ENCODE measurements around the gene CREB5.
A peak's percentile ranks its signal among the peaks of the same experiment; 100 is the strongest.

CREB5 gene

GRCh38 chr7:28685644-28686417 lies 273.5 kb downstream of the CREB5 start:
- Histone ChIP-seq H3K4me1 (ENCODE audit: insufficient read depth, low read length) (peaks cover 45% of the 10 kb centered on the region), H3K27me3 (ENCODE audit: insufficient read depth, low read length) (no peaks in the 10 kb centered on the region), H3K36me3 (ENCODE audit: insufficient read depth, low read length) (no peaks in the 10 kb centered on the region), H3K9me3 (ENCODE audit: insufficient read depth, low read depth, low read length) (no peaks in the 10 kb centered on the region), H3K27ac (ENCODE audit: low read depth, low read length) (peak overlapping the region; percentile 89), H3K9ac (ENCODE audit: low read depth, low read length) (peak overlapping the region; percentile 88), H3K4me3 (ENCODE audit: low read length) (peak overlapping the region; percentile 59)
- 9% methylated on average over 15 of the region's 15 CpGs for WGBS

GRCh38 chr7:28686418-28686800 lies 274.1 kb downstream of the CREB5 start:
- WGBS: 1% methylated on average over 11 of the region's 12 CpGs
- no peaks in the 10 kb centered on the region for H3K9me3 ChIP-seq (ENCODE audit: insufficient read depth, low read depth, low read length)
- peaks cover 45% of the 10 kb centered on the region for H3K4me1 ChIP-seq (ENCODE audit: insufficient read depth, low read length)
- peak overlapping the region; percentile 59 for H3K4me3 ChIP-seq (ENCODE audit: low read length)
- H3K27me3 ChIP-seq (ENCODE audit: insufficient read depth, low read length): no peaks in the 10 kb centered on the region
- H3K27ac ChIP-seq (ENCODE audit: low read depth, low read length): peak overlapping the region; percentile 89
- no peaks in the 10 kb centered on the region for H3K36me3 ChIP-seq (ENCODE audit: insufficient read depth, low read length)
- H3K9ac ChIP-seq (ENCODE audit: low read depth, low read length): peak overlapping the region; percentile 88

GRCh38 chr7:28687537-28687936 lies 275.2 kb downstream of the CREB5 start:
- Histone ChIP-seq H3K27ac (ENCODE audit: low read depth, low read length) (no peak overlapping the region), H3K9me3 (ENCODE audit: insufficient read depth, low read depth, low read length) (no peaks in the 10 kb centered on the region), H3K4me3 (ENCODE audit: low read length) (peak overlapping the region; percentile 59; the same call in 1 of the 2 replicates), H3K4me1 (ENCODE audit: insufficient read depth, low read length) (peaks cover 45% of the 10 kb centered on the region), H3K27me3 (ENCODE audit: insufficient read depth, low read length) (no peaks in the 10 kb centered on the region), H3K36me3 (ENCODE audit: insufficient read depth, low read length) (no peaks in the 10 kb centered on the region), H3K9ac (ENCODE audit: low read depth, low read length) (no peak overlapping the region; the same call in 1 of the 2 replicates)
- WGBS: 83% methylated on average over 4 of the region's 4 CpGs

- Histone ChIP-seq H3K4me1 (ENCODE audit: insufficient read depth, low read length) (peaks cover 42% of the 10 kb centered on the region), H3K9me3 (ENCODE audit: insufficient read depth, low read depth, low read length) (no peaks in the 10 kb centered on the region), H3K27ac (ENCODE audit: low read depth, low read length) (no peak overlapping the region), H3K4me3 (ENCODE audit: low read length) (no peak overlapping the region), H3K9ac (ENCODE audit: low read depth, low read length) (no peak overlapping the region), H3K36me3 (ENCODE audit: insufficient read depth, low read length) (no peaks in the 10 kb centered on the region), H3K27me3 (ENCODE audit: insufficient read depth, low read length) (no peaks in the 10 kb centered on the region)
- 100% methylated on average over 2 of the region's 2 CpGs for WGBS
Observed at GRCh38 chr7:28688174-28688573, 275.9 kb downstream of the CREB5 start.

GRCh38 chr7:28688651-28689050 lies 276.3 kb downstream of the CREB5 start:
- no peaks in the 10 kb centered on the region for H3K36me3 ChIP-seq (ENCODE audit: insufficient read depth, low read length)
- WGBS: 94% methylated on average over 5 of the region's 5 CpGs
- peaks cover 38% of the 10 kb centered on the region for H3K4me1 ChIP-seq (ENCODE audit: insufficient read depth, low read length)
- H3K9ac ChIP-seq (ENCODE audit: low read depth, low read length): no peak overlapping the region
- no peak overlapping the region for H3K4me3 ChIP-seq (ENCODE audit: low read length)
- no peaks in the 10 kb centered on the region for H3K27me3 ChIP-seq (ENCODE audit: insufficient read depth, low read length)
- no peak overlapping the region for H3K27ac ChIP-seq (ENCODE audit: low read depth, low read length)
- no peaks in the 10 kb centered on the region for H3K9me3 ChIP-seq (ENCODE audit: insufficient read depth, low read depth, low read length)

- Histone ChIP-seq H3K27me3 (ENCODE audit: insufficient read depth, low read length) (no peaks in the 10 kb centered on the region), H3K9me3 (ENCODE audit: insufficient read depth, low read depth, low read length) (no peaks in the 10 kb centered on the region), H3K36me3 (ENCODE audit: insufficient read depth, low read length) (no peaks in the 10 kb centered on the region), H3K4me1 (ENCODE audit: insufficient read depth, low read length) (peaks cover 8% of the 10 kb centered on the region), H3K4me3 (ENCODE audit: low read length) (no peak overlapping the region), H3K9ac (ENCODE audit: low read depth, low read length) (no peak overlapping the region), H3K27ac (ENCODE audit: low read depth, low read length) (no peak overlapping the region)
- WGBS: 83% methylated on average over 5 of the region's 5 CpGs
Observed at GRCh38 chr7:28695300-28696295, 283.3 kb downstream of the CREB5 start.

- Histone ChIP-seq H3K36me3 (ENCODE audit: insufficient read depth, low read length) (no peaks in the 10 kb centered on the region), H3K27me3 (ENCODE audit: insufficient read depth, low read length) (no peaks in the 10 kb centered on the region), H3K4me1 (ENCODE audit: insufficient read depth, low read length) (peaks cover 13% of the 10 kb centered on the region), H3K27ac (ENCODE audit: low read depth, low read length) (no peak overlapping the region), H3K9me3 (ENCODE audit: insufficient read depth, low read depth, low read length) (no peaks in the 10 kb centered on the region), H3K4me3 (ENCODE audit: low read length) (no peak overlapping the region), H3K9ac (ENCODE audit: low read depth, low read length) (no peak overlapping the region)
- WGBS: 80% methylated on average over 6 of the region's 6 CpGs
Observed at GRCh38 chr7:28697913-28698563, 285.7 kb downstream of the CREB5 start.

GRCh38 chr7:28698840-28699239 lies 286.5 kb downstream of the CREB5 start:
- Histone ChIP-seq H3K27ac (ENCODE audit: low read depth, low read length) (no peak overlapping the region), H3K36me3 (ENCODE audit: insufficient read depth, low read length) (no peaks in the 10 kb centered on the region), H3K4me1 (ENCODE audit: insufficient read depth, low read length) (peaks cover 13% of the 10 kb centered on the region), H3K27me3 (ENCODE audit: insufficient read depth, low read length) (no peaks in the 10 kb centered on the region), H3K9me3 (ENCODE audit: insufficient read depth, low read depth, low read length) (no peaks in the 10 kb centered on the region), H3K9ac (ENCODE audit: low read depth, low read length) (no peak overlapping the region), H3K4me3 (ENCODE audit: low read length) (no peak overlapping the region)
- WGBS: 83% methylated on average over 6 of the region's 6 CpGs

GRCh38 chr7:28700096-28700495 lies 287.8 kb downstream of the CREB5 start:
- 92% methylated on average over 7 of the region's 7 CpGs for WGBS
- peaks cover 13% of the 10 kb centered on the region for H3K4me1 ChIP-seq (ENCODE audit: insufficient read depth, low read length)

GRCh38 chr7:28700790-28701203 lies 288.5 kb downstream of the CREB5 start:
- WGBS: 95% methylated on average over 3 of the region's 3 CpGs
- Histone ChIP-seq H3K36me3 (ENCODE audit: insufficient read depth, low read length) (no peaks in the 10 kb centered on the region), H3K4me3 (ENCODE audit: low read length) (no peak overlapping the region)

More at GRCh38 chr7:28700096-28700495, 287.8 kb downstream of the CREB5 start:
- Histone ChIP-seq H3K27ac (ENCODE audit: low read depth, low read length) (no peak overlapping the region), H3K9me3 (ENCODE audit: insufficient read depth, low read depth, low read length) (no peaks in the 10 kb centered on the region), H3K9ac (ENCODE audit: low read depth, low read length) (no peak overlapping the region), H3K27me3 (ENCODE audit: insufficient read depth, low read length) (no peaks in the 10 kb centered on the region), H3K36me3 (ENCODE audit: insufficient read depth, low read length) (no peaks in the 10 kb centered on the region), H3K4me3 (ENCODE audit: low read length) (no peak overlapping the region)

More at GRCh38 chr7:28700790-28701203, 288.5 kb downstream of the CREB5 start:
- H3K9ac ChIP-seq (ENCODE audit: low read depth, low read length): no peak overlapping the region; the same call in 1 of the 2 replicates
- no peak overlapping the region for H3K27ac ChIP-seq (ENCODE audit: low read depth, low read length)
- H3K9me3 ChIP-seq (ENCODE audit: insufficient read depth, low read depth, low read length): no peaks in the 10 kb centered on the region
- H3K4me1 ChIP-seq (ENCODE audit: insufficient read depth, low read length): peaks cover 13% of the 10 kb centered on the region
- H3K27me3 ChIP-seq (ENCODE audit: insufficient read depth, low read length): no peaks in the 10 kb centered on the region
